Esophagus squamous epithelium (tissue), 4 donors: Measurements from ENCODE around the gene CCT5.

Experiments used
- POLR2A ChIP-seq, 4 donors: fragments of 450-650 bp; IDR thresholded peaks; one replicate each; pipeline ENCODE4 v1.6.1; 2017; ENCODE audit warnings: antibody characterized with exemption in 4 of 4, mild to moderate bottlenecking in 4 of 4, moderate library complexity in 3 of 4
- TF ChIP-seq, protein P1 (sequence below), 6 experiments: fragments of 450-650 bp in 4 of 6; fragments of 200-600 bp in 2 of 6; sonication (generic) in 2 of 6; IDR thresholded peaks; one replicate each; pipeline ENCODE4 v1.5.1; 2016 to 2019; ENCODE audit warnings: antibody characterized with exemption in 6 of 6, mild to moderate bottlenecking in 4 of 6, moderate library complexity in 4 of 6

DNA sequence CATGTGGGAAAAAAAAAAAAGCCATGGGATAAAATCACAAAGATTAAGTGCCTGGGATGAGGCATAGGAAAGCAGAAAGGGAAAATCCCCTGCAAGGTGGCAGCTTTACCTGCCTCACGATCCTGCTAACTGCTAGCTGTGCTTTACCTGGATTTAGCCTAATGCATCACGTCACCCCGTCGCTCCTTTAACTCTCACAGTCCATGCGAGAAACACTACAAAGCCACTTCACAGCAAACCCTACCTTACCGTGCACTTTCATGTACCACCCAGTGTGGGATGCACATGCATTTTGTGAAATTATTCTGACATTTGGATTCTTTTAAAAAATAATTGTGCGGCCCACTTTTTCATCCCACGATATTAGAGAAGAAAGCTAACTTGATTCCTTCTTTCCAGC, 31.4 kb upstream of the CCT5 start:
- no peak for TF ChIP-seq POLR2A (IDR thresholded peaks at IDR 0.05)
- TF ChIP-seq, protein P1, sequence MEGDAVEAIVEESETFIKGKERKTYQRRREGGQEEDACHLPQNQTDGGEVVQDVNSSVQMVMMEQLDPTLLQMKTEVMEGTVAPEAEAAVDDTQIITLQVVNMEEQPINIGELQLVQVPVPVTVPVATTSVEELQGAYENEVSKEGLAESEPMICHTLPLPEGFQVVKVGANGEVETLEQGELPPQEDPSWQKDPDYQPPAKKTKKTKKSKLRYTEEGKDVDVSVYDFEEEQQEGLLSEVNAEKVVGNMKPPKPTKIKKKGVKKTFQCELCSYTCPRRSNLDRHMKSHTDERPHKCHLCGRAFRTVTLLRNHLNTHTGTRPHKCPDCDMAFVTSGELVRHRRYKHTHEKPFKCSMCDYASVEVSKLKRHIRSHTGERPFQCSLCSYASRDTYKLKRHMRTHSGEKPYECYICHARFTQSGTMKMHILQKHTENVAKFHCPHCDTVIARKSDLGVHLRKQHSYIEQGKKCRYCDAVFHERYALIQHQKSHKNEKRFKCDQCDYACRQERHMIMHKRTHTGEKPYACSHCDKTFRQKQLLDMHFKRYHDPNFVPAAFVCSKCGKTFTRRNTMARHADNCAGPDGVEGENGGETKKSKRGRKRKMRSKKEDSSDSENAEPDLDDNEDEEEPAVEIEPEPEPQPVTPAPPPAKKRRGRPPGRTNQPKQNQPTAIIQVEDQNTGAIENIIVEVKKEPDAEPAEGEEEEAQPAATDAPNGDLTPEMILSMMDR (IDR thresholded peaks at IDR 0.05) = no peak
